ENCODE results near the gene KCTD6. TPM values are rescaled to one million over a fixed set of nuclear protein-coding genes. Genes with fewer than 3 reads are reported as not detected.

The KCTD6 gene
- total and polyA plus RNA-seq, 2 of the 4 experiments (the other 2 are of a cell fraction), result 7.0 to 9.2 TPM

DNA sequence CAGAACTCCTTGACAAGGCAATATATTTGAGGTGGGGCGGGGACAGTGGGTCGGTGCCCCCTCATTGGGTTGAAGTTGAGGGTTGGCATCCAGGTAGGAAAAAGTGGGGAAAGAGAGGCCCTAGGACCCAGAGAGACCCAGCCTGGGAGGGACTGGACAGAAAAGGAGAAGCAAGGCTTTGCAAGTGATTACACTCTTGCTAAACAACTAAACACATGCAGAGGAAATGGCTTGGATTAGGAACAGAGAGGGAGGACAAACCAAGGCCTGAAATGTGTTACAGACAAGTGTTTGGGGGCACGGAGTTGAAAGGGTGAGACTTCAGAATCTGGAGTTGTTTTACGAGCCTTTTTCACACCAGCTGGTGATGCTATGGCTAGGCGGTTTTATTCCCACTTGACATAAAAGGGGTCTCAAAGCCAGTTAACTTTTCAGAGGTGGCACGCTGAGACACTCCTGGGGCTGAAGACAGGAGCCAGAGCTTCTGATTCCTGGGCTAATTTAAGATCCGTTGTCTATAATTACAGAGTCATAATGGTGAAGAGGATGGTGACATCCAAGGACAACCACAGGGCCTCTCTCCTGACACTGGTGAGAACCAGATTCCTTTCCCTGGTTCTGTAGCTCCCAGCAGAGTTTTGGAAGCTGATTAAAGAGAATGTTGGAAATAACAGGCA lies 7.7 kb upstream of the KCTD6 start:
- Histone ChIP-seq H3K18ac (ENCODE audit: low read depth, low read length) (no peak overlapping the region), H3K23ac (ENCODE audit: low read depth, low read length) (no peak overlapping the region), H3K9me3 (ENCODE audit: control insufficient read depth, insufficient read depth, low read length) (peaks cover 6% of the 10 kb centered on the region), H2BK120ac (ENCODE audit: low read depth, low read length) (no peak overlapping the region), H3K56ac (ENCODE audit: extremely low read depth, insufficient read depth, low read length) (no peak overlapping the region), H4K8ac (ENCODE audit: low read depth in 2 of 2, low read length in 2 of 2) (no peak overlapping the region), H3K4me2 (ENCODE audit: low read depth, low read length) (no peak overlapping the region), H2AFZ (replicated peaks; ENCODE audit: low read length, poor library complexity) (no peak overlapping the region), H4K91ac (ENCODE audit: insufficient read depth, low read depth, low read length) (no peak overlapping the region), H2BK15ac (ENCODE audit: low read depth, low read length) (no peak overlapping the region), H3K4ac (ENCODE audit: low read depth, low read length) (no peak overlapping the region), H3K9ac (ENCODE audit: low read depth, low read length) (no peak overlapping the region), H4K5ac (ENCODE audit: low read depth, low read length) (no peak overlapping the region), H3K14ac (replicated peaks; ENCODE audit: low read depth, low read length) (no peak overlapping the region), H3K9me1 (ENCODE audit: insufficient read depth, low read length) (peaks cover 15% of the 10 kb centered on the region), H2BK20ac (ENCODE audit: low read depth, low read length) (no peak overlapping the region), H3K36me3 (ENCODE audit: control insufficient read depth, insufficient read depth, low read length) (no peaks in the 10 kb centered on the region), H2AK5ac (ENCODE audit: low read depth, low read length) (no peak overlapping the region), H3K27ac (ENCODE audit: insufficient read depth, low read length) (no peak overlapping the region), H2AK9ac (replicated peaks; ENCODE audit: low read depth, low read length, poor library complexity) (no peak overlapping the region), H3K79me1 (ENCODE audit: low read depth in 1 of 2, low read length in 2 of 2) (no peaks in the 10 kb centered on the region), H2BK5ac (ENCODE audit: low read depth, low read length, poor library complexity, severe bottlenecking) (no peak overlapping the region), H3K27me3 (ENCODE audit: control insufficient read depth, insufficient read depth, low read length) (peaks cover under 1% of the 10 kb centered on the region; the same call in 1 of the 2 replicates), H4K20me1 (ENCODE audit: insufficient read depth, low read length) (no peaks in the 10 kb centered on the region), H3K4me3 (ENCODE audit: insufficient read depth, low read depth, low read length) (no peak overlapping the region), H3K4me1 (ENCODE audit: control insufficient read depth, insufficient read depth, low read length) (peaks cover 8% of the 10 kb centered on the region)
- no TSS peak for BruUV-seq (replicated peaks)
- 59% methylated on average over 3 of the region's 7 CpGs; no CpG with 5 or more reads in 1 of the 2 experiments for WGBS, 2 experiments (ENCODE audit: extremely low coverage in 2 of 2, insufficient read length in 1 of 2)
- ATAC-seq (ENCODE audit: low read depth) (no peak), DNase-seq (no peak)
- CTCF ChIA-PET, result interaction anchor here (0.7 to 1.1 kb wide), 2 partner anchors 10 to 415 kb away, joined by 3 to 4 read pairs; no protein-coding TSS in a partner anchor
- POLR2A ChIA-PET (ENCODE audit: unreplicated experiment), result no interaction called here
- in situ Hi-C loops (cut with MboI; ENCODE audit: low sequenced_read_pairs), result no loop called here
- TF ChIP-seq RAD21 (IDR thresholded peaks at IDR 0.05; ENCODE audit: low read length) (no peak), FOS (IDR thresholded peaks at IDR 0.05; ENCODE audit: low read depth, low read length) (no peak), NFE2L2 (IDR thresholded peaks at IDR 0.05; ENCODE audit: low read depth, low read length) (no peak), CEBPB (IDR thresholded peaks at IDR 0.05; ENCODE audit: low read depth, low read length) (no peak), MAZ (IDR thresholded peaks at IDR 0.05; ENCODE audit: borderline replicate concordance, low read depth, low read length) (no peak), BHLHE40 (IDR thresholded peaks at IDR 0.05; ENCODE audit: low read depth, low read length) (no peak), SMC3 (IDR thresholded peaks at IDR 0.05; ENCODE audit: low read depth, low read length) (no peak), CHD1 (IDR thresholded peaks at IDR 0.05; ENCODE audit: low read depth, low read length) (no peak), MAFK (IDR thresholded peaks at IDR 0.05; ENCODE audit: low read depth, low read length) (no peak), RCOR1 (IDR thresholded peaks at IDR 0.05; ENCODE audit: insufficient replicate concordance, low read length) (no peak), POLR2A (IDR thresholded peaks at IDR 0.05; ENCODE audit: low read depth, low read length) (no peak), RFX5 (IDR thresholded peaks at IDR 0.05; ENCODE audit: low read depth, low read length) (no peak)
- TF ChIP-seq, protein P1, sequence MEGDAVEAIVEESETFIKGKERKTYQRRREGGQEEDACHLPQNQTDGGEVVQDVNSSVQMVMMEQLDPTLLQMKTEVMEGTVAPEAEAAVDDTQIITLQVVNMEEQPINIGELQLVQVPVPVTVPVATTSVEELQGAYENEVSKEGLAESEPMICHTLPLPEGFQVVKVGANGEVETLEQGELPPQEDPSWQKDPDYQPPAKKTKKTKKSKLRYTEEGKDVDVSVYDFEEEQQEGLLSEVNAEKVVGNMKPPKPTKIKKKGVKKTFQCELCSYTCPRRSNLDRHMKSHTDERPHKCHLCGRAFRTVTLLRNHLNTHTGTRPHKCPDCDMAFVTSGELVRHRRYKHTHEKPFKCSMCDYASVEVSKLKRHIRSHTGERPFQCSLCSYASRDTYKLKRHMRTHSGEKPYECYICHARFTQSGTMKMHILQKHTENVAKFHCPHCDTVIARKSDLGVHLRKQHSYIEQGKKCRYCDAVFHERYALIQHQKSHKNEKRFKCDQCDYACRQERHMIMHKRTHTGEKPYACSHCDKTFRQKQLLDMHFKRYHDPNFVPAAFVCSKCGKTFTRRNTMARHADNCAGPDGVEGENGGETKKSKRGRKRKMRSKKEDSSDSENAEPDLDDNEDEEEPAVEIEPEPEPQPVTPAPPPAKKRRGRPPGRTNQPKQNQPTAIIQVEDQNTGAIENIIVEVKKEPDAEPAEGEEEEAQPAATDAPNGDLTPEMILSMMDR (conservative IDR thresholded peaks at IDR 0.05; ENCODE audit: low read depth, low read length), result no peak
- TF ChIP-seq, protein P2, sequence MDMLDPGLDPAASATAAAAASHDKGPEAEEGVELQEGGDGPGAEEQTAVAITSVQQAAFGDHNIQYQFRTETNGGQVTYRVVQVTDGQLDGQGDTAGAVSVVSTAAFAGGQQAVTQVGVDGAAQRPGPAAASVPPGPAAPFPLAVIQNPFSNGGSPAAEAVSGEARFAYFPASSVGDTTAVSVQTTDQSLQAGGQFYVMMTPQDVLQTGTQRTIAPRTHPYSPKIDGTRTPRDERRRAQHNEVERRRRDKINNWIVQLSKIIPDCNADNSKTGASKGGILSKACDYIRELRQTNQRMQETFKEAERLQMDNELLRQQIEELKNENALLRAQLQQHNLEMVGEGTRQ (IDR thresholded peaks at IDR 0.05; ENCODE audit: low read depth, low read length), result no peak
- intact Hi-C loops (cut with micrococcal nuclease), result no loop called here
- dilution Hi-C loops (cut with HindIII; ENCODE audit: low sequenced_read_pairs, unreplicated experiment), result no loop called here

Measured in IMR-90 (cell line).